ENCODE measurements around the gene IFITM2.

- TF ChIP-seq GABPA (IDR thresholded peaks at IDR 0.05 in 1 of 2, conservative IDR thresholded peaks at IDR 0.05 in 1 of 2), result no peak
- TF ChIP-seq, protein P1, sequence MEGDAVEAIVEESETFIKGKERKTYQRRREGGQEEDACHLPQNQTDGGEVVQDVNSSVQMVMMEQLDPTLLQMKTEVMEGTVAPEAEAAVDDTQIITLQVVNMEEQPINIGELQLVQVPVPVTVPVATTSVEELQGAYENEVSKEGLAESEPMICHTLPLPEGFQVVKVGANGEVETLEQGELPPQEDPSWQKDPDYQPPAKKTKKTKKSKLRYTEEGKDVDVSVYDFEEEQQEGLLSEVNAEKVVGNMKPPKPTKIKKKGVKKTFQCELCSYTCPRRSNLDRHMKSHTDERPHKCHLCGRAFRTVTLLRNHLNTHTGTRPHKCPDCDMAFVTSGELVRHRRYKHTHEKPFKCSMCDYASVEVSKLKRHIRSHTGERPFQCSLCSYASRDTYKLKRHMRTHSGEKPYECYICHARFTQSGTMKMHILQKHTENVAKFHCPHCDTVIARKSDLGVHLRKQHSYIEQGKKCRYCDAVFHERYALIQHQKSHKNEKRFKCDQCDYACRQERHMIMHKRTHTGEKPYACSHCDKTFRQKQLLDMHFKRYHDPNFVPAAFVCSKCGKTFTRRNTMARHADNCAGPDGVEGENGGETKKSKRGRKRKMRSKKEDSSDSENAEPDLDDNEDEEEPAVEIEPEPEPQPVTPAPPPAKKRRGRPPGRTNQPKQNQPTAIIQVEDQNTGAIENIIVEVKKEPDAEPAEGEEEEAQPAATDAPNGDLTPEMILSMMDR (IDR thresholded peaks at IDR 0.05; ENCODE audit: low read depth, low read length, missing input control), result no peak
- TF ChIP-seq, protein P2, sequence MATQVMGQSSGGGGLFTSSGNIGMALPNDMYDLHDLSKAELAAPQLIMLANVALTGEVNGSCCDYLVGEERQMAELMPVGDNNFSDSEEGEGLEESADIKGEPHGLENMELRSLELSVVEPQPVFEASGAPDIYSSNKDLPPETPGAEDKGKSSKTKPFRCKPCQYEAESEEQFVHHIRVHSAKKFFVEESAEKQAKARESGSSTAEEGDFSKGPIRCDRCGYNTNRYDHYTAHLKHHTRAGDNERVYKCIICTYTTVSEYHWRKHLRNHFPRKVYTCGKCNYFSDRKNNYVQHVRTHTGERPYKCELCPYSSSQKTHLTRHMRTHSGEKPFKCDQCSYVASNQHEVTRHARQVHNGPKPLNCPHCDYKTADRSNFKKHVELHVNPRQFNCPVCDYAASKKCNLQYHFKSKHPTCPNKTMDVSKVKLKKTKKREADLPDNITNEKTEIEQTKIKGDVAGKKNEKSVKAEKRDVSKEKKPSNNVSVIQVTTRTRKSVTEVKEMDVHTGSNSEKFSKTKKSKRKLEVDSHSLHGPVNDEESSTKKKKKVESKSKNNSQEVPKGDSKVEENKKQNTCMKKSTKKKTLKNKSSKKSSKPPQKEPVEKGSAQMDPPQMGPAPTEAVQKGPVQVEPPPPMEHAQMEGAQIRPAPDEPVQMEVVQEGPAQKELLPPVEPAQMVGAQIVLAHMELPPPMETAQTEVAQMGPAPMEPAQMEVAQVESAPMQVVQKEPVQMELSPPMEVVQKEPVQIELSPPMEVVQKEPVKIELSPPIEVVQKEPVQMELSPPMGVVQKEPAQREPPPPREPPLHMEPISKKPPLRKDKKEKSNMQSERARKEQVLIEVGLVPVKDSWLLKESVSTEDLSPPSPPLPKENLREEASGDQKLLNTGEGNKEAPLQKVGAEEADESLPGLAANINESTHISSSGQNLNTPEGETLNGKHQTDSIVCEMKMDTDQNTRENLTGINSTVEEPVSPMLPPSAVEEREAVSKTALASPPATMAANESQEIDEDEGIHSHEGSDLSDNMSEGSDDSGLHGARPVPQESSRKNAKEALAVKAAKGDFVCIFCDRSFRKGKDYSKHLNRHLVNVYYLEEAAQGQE (IDR thresholded peaks at IDR 0.05), result peak; percentile 57
Observed at GRCh38 chr11:335779-336658, 28.4 kb downstream of the IFITM2 start.

All from liver (tissue), 3 donors.